Skeletal muscle tissue (tissue), 4 donors: ENCODE results near the gene CFAP157. TPM values are rescaled to one million over a fixed set of nuclear protein-coding genes. Genes with fewer than 3 reads are reported as not detected.
A peak's percentile ranks its signal among the peaks of the same experiment; 100 is the strongest.

Experiments used
- H3K27ac ChIP-seq: one replicate; pipeline ENCODE4 v1.7.0; 2013; ENCODE audit warnings: mild to moderate bottlenecking, low read depth, low read length, inconsistent platforms
- H3K27me3 ChIP-seq, 3 donors: one replicate each; pipeline ENCODE4 v1.7.0; 2013; ENCODE audit warnings: low read length in 3 of 3; ENCODE audit not compliant: control insufficient read depth in 3 of 3, insufficient read depth in 3 of 3
- H3K36me3 ChIP-seq, 3 donors: one replicate each; pipeline ENCODE4 v1.7.0; 2013; ENCODE audit warnings: low read length in 3 of 3; ENCODE audit not compliant: control insufficient read depth in 3 of 3, insufficient read depth in 3 of 3
- H3K4me1 ChIP-seq, 3 donors: one replicate each; pipeline ENCODE4 v1.7.0; 2013; ENCODE audit warnings: low read length in 3 of 3, mild to moderate bottlenecking in 3 of 3; ENCODE audit not compliant: control insufficient read depth in 3 of 3, insufficient read depth in 3 of 3
- H3K4me3 ChIP-seq, 3 donors: one replicate each; pipeline ENCODE4 v1.7.0; 2013; ENCODE audit warnings: low read length in 3 of 3
- H3K9ac ChIP-seq, 3 donors: one replicate each; pipeline ENCODE4 v1.7.0; 2013; ENCODE audit warnings: low read length in 3 of 3, mild to moderate bottlenecking in 3 of 3, moderate library complexity in 2 of 3, low read depth in 1 of 3
- H3K9me3 ChIP-seq, 3 donors: one replicate each; pipeline ENCODE4 v1.7.0; 2013; ENCODE audit warnings: low read length in 3 of 3; ENCODE audit not compliant: control insufficient read depth in 3 of 3
- total RNA-seq: library from RNA; depleted of rRNA; stranded (reverse); fragments of >200 nt; gene quantifications from one replicate; pipeline ENCODE4 v1.2.3, GENCODE V29; 2014
- donor health status: Osteomylitis.

CFAP157 gene
- total RNA-seq, 1 donor from 2014 or later: not detected

GRCh38 chr9:127712867-127713266 is 6.1 kb downstream of the CFAP157 start:
- no peaks in the 10 kb centered on the region for H3K36me3 ChIP-seq
- H3K4me3 ChIP-seq: no peak overlapping the region
- H3K4me1 ChIP-seq: peaks cover 11 to 20% (median 16%) of the 10 kb centered on the region in 3 donors
- H3K9me3 ChIP-seq: no peaks in the 10 kb centered on the region
- H3K27ac ChIP-seq: no peak overlapping the region
- H3K27me3 ChIP-seq: no peaks in the 10 kb centered on the region
- H3K9ac ChIP-seq: no peak overlapping the region

- no peak overlapping the region for H3K27ac ChIP-seq
- peak overlapping the region in 1 of 3 donors; percentile 62 for H3K9ac ChIP-seq
- peaks cover 11 to 20% (median 16%) of the 10 kb centered on the region in 3 donors for H3K4me1 ChIP-seq
- no peaks in the 10 kb centered on the region for H3K36me3 ChIP-seq
- H3K27me3 ChIP-seq: no peaks in the 10 kb centered on the region
- H3K9me3 ChIP-seq: no peaks in the 10 kb centered on the region
- H3K4me3 ChIP-seq: peak overlapping the region; percentile 29 to 89 (median 57)
Observed at GRCh38 chr9:127714020-127714750, 7.4 kb downstream of the CFAP157 start.

GRCh38 chr9:127714951-127715469 is 8.2 kb downstream of the CFAP157 start:
- no peaks in the 10 kb centered on the region for H3K9me3 ChIP-seq
- no peaks in the 10 kb centered on the region for H3K36me3 ChIP-seq
- H3K4me3 ChIP-seq: peak overlapping the region; percentile 89 to 93 (median 91)
- H3K27me3 ChIP-seq: no peaks in the 10 kb centered on the region
- peak overlapping the region; percentile 87 for H3K27ac ChIP-seq
- H3K9ac ChIP-seq: peak overlapping the region; percentile 84 to 90 (median 85)
- H3K4me1 ChIP-seq: peaks cover 11 to 20% (median 16%) of the 10 kb centered on the region in 3 donors

GRCh38 chr9:127715470-127716337 is 8.9 kb downstream of the CFAP157 start, which contains the start of the genes PTRH1 and TTC16:
Gene PTRH1 (minus strand): TSS chr9:127715663. CDS start chr9:127715639, 24 bp downstream.
Gene TTC16 (plus strand): TSS chr9:127716079. CDS start chr9:127716146, 67 bp downstream.
- H3K36me3 ChIP-seq: no peaks in the 10 kb centered on the region
- H3K9ac ChIP-seq: peak within 1 kb of the TSS; percentile 84 to 90 (median 87)
- H3K9me3 ChIP-seq: no peaks in the 10 kb centered on the region
- H3K4me3 ChIP-seq: peak within 1 kb of the TSS; percentile 89 to 93 (median 91)
- peak within 1 kb of the TSS; percentile 87 for H3K27ac ChIP-seq
- H3K27me3 ChIP-seq: no peaks in the 10 kb centered on the region
- H3K4me1 ChIP-seq: peaks cover 11 to 20% (median 16%) of the 10 kb centered on the region in 3 donors

- Histone ChIP-seq H3K4me1 (peaks cover 11 to 20% (median 16%) of the 10 kb centered on the region in 3 donors), H3K36me3 (no peaks in the 10 kb centered on the region), H3K27me3 (no peaks in the 10 kb centered on the region), H3K27ac (peak overlapping the region; percentile 87), H3K9ac (peak overlapping the region; percentile 84 to 90 (median 87)), H3K4me3 (peak overlapping the region; percentile 89 to 93 (median 91)), H3K9me3 (no peaks in the 10 kb centered on the region)
Observed at GRCh38 chr9:127716412-127716811, 9.6 kb downstream of the CFAP157 start.

GRCh38 chr9:127717766-127718165 is 11.0 kb downstream of the CFAP157 start:
- no peak overlapping the region for H3K4me3 ChIP-seq
- H3K27me3 ChIP-seq: no peaks in the 10 kb centered on the region
- no peaks in the 10 kb centered on the region for H3K9me3 ChIP-seq
- no peaks in the 10 kb centered on the region for H3K36me3 ChIP-seq
- peaks cover 11 to 20% (median 16%) of the 10 kb centered on the region in 3 donors for H3K4me1 ChIP-seq
- no peak overlapping the region for H3K27ac ChIP-seq
- no peak overlapping the region for H3K9ac ChIP-seq

GRCh38 chr9:127720031-127720864 is 13.5 kb downstream of the CFAP157 start:
- no peak overlapping the region for H3K27ac ChIP-seq

GRCh38 chr9:127720865-127721227 is 14.1 kb downstream of the CFAP157 start:
- Histone ChIP-seq H3K27ac (no peak overlapping the region), H3K4me1 (peaks cover 7 to 8% (median 7%) of the 10 kb centered on the region in 3 donors), H3K9me3 (no peaks in the 10 kb centered on the region), H3K9ac (no peak overlapping the region), H3K36me3 (no peaks in the 10 kb centered on the region), H3K27me3 (peaks cover 0 to 6% (median 0%) of the 10 kb centered on the region in 3 donors), H3K4me3 (no peak overlapping the region)

More at GRCh38 chr9:127720031-127720864, 13.5 kb downstream of the CFAP157 start:
- no peaks in the 10 kb centered on the region for H3K9me3 ChIP-seq
- H3K36me3 ChIP-seq: no peaks in the 10 kb centered on the region
- no peak overlapping the region for H3K4me3 ChIP-seq
- H3K9ac ChIP-seq: no peak overlapping the region
- H3K4me1 ChIP-seq: peaks cover 7 to 9% (median 8%) of the 10 kb centered on the region in 3 donors
- peaks cover 0 to 6% (median 0%) of the 10 kb centered on the region in 3 donors for H3K27me3 ChIP-seq

GRCh38 chr9:127721391-127721821 is 14.6 kb downstream of the CFAP157 start:
- H3K27me3 ChIP-seq: peaks cover 0 to 6% (median 0%) of the 10 kb centered on the region in 3 donors

More at GRCh38 chr9:127721391-127721821, 14.6 kb downstream of the CFAP157 start:
- Histone ChIP-seq H3K27ac (no peak overlapping the region), H3K36me3 (no peaks in the 10 kb centered on the region), H3K9ac (no peak overlapping the region), H3K4me3 (no peak overlapping the region), H3K9me3 (no peaks in the 10 kb centered on the region), H3K4me1 (peaks cover 1 to 4% (median 2%) of the 10 kb centered on the region in 3 donors)
